Fibroblast of villous mesenchyme (primary cell): ENCODE measurements around the gene DLGAP4. TPM values are rescaled to one million over a fixed set of nuclear protein-coding genes. Genes with fewer than 3 reads are reported as not detected.

Experiments
- DNase-seq: peaks from one replicate; pipeline ENCODE4 v3.0.0-alpha.2; 2010; ENCODE audit warnings: low read depth
- H3K4me3 ChIP-seq: 2 replicates; pipeline ENCODE4 v1.5.1; 2011; ENCODE audit warnings: low read depth, mild to moderate bottlenecking, low read length
- total RNA-seq: library from RNA; depleted of rRNA; stranded (reverse); fragments of >200 nt; gene quantifications from 2 replicates; pipeline ENCODE4 v1.2.3, GENCODE V29; 2012
- TF ChIP-seq, protein P1 (sequence below): IDR thresholded peaks from 2 replicates; pipeline ENCODE4 v1.5.1; 2012; ENCODE audit warnings: low read depth, mild to moderate bottlenecking, low read length; ENCODE audit not compliant: insufficient read depth

DLGAP4 gene
- total RNA-seq, 1 donor = 15.5 TPM

- no peak overlapping the region for H3K4me3 ChIP-seq
- DNase-seq = no peak
- TF ChIP-seq, protein P1, sequence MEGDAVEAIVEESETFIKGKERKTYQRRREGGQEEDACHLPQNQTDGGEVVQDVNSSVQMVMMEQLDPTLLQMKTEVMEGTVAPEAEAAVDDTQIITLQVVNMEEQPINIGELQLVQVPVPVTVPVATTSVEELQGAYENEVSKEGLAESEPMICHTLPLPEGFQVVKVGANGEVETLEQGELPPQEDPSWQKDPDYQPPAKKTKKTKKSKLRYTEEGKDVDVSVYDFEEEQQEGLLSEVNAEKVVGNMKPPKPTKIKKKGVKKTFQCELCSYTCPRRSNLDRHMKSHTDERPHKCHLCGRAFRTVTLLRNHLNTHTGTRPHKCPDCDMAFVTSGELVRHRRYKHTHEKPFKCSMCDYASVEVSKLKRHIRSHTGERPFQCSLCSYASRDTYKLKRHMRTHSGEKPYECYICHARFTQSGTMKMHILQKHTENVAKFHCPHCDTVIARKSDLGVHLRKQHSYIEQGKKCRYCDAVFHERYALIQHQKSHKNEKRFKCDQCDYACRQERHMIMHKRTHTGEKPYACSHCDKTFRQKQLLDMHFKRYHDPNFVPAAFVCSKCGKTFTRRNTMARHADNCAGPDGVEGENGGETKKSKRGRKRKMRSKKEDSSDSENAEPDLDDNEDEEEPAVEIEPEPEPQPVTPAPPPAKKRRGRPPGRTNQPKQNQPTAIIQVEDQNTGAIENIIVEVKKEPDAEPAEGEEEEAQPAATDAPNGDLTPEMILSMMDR = no peak
Measured at GRCh38 chr20:36385503-36385902, 79.4 kb downstream of the DLGAP4 start.

- no peak overlapping the region for H3K4me3 ChIP-seq
- TF ChIP-seq, protein P1 = no peak
- DNase-seq = no peak
Measured at GRCh38 chr20:36386236-36386635, 80.1 kb downstream of the DLGAP4 start.

GRCh38 chr20:36390269-36390668 is 84.1 kb downstream of the DLGAP4 start:
- no peak overlapping the region for H3K4me3 ChIP-seq
- TF ChIP-seq, protein P1 = no peak

DNA sequence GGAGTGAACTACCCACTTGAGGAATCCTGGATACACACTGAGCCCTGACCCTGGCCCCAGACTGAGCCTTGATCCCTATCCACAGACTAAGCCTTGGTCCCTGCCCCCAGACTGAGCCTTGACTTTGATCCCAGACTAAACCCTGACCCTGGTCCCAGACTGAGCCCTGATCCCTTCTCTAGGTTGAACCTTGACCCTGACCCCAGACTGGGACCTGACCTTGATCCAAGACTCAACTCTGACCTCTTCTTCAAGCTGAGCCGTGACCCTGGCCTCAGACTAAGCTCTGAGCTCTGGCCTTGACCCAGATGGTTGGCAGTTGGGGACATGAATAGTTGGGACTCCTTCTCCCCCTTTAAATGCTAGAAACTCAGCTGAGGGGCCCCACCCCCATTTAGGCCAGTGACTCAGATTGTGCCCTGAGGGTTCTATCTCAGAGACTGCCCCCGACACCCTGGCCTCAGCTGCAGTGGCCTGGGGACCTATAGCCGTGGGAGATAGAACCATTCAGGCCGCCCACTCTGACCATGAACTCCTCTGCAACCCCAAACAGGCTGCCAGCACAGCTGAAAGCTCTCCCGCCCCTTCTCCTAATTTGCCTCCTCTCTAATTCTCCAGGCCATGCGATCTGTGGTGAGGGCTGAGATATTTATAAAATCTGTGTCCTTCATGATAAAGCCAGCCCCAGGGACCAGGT is 84.7 kb downstream of the DLGAP4 start:
- DNase-seq = no peak
- TF ChIP-seq, protein P1 = no peak
- H3K4me3 ChIP-seq = no peak overlapping the region

More at GRCh38 chr20:36390269-36390668, 84.1 kb downstream of the DLGAP4 start:
- no peak for DNase-seq

GRCh38 chr20:36391456-36391855 is 85.3 kb downstream of the DLGAP4 start:
- DNase-seq = no peak
- TF ChIP-seq, protein P1 = no peak

GRCh38 chr20:36391955-36392354 is 85.8 kb downstream of the DLGAP4 start:
- no peak for DNase-seq
- TF ChIP-seq, protein P1 = no peak
- H3K4me3 ChIP-seq = no peak overlapping the region

More at GRCh38 chr20:36391456-36391855, 85.3 kb downstream of the DLGAP4 start:
- no peak overlapping the region for H3K4me3 ChIP-seq

GRCh38 chr20:36392989-36393388 is 86.8 kb downstream of the DLGAP4 start:
- DNase-seq = no peak
- no peak overlapping the region for H3K4me3 ChIP-seq
- TF ChIP-seq, protein P1 = no peak
